GM15510 (cell line): ENCODE results near the gene PDIA5.

Experiments
- POLR2A ChIP-seq: IDR thresholded peaks from 3 replicates; pipeline ENCODE4 v1.6.1; 2011; ENCODE audit warnings: borderline replicate concordance; ENCODE audit not compliant: insufficient read length; ENCODE audit errors: extremely low read depth

The PDIA5 gene

DNA sequence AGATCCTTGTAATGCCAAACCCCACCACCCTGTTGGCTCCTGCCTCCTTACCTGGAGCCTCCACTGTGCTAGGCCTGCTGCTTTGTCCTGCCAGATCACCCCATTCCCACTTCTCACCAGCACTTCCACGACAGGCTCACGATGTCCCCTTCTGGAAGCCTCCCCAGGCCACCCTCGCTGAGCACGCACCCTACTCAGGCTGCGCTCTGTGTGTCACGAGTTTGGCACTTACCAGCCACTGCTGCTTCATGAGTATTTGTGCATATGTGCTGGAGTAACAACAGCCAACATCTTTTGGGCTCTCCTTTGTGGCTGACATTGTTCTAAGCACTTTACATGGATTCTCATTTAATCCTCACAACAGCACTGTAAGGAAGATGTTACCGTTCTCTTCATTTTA, 58.1 kb downstream of the PDIA5 start:
- no peak for TF ChIP-seq POLR2A

- TF ChIP-seq POLR2A = no peak
Measured at GRCh38 chr3:123126031-123126430, 59.2 kb downstream of the PDIA5 start.

DNA sequence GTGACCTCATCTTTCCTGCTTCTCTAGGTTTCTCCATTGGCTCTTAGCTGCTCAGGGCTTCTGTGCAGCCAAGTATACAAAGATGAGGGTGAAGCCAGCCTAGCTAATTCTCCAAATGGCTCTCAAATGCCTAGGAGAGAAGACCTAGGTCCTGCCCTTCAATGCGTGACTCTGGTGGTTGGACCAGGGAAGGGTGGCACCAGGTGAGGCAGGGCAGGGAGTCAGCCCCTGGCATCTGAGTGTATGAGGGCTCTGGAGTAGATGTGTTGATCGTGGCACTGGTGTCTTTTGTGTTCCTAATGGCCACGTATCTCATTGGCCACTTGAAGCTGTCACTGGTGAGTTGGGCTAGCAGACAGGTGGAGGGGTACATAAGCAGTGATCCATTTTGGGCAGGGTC, 59.8 kb downstream of the PDIA5 start:
- TF ChIP-seq POLR2A = no peak

DNA sequence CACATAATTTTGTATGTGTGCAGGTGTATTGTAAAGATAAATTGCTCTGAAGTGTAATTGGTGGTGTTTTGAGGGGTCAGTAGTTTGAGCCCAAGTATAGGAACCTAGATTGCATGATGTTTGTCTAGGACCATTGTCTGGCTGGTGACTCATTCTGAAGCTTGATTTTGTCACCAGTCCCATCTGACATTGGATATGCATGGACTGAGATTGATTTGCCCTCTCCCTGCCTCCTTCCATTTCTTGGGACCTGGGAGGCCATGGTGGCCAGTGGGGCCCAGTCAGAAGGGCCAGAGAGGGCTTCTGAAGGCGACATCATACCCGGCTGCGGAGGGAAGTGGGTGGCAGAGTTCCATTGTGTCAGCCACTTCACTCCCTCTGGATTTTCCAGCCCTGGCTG, 62.3 kb downstream of the PDIA5 start:
- TF ChIP-seq POLR2A = no peak

DNA sequence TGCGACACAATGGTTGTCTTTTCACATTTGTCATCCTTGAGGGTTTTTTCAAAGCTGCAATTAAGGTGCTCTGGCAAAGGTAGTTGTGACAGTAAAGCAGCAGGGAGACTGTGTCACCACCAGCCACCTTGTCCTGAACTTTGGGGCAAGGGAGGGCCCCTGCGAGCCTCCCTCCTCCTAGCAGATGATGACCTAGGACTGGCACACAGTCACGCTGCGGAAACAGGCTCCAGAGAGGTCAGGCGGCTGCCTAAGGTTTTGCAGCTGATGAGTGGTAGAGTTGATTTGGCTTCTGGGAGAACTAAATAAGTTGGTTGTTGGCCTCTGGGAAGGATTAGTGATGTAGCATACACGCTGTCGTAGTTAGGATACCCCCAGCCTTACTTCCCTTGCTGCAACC, 62.7 kb downstream of the PDIA5 start:
- TF ChIP-seq POLR2A = no peak

GRCh38 chr3:123130079-123130750, 63.4 kb downstream of the PDIA5 start:
- TF ChIP-seq POLR2A = no peak

- TF ChIP-seq POLR2A = no peak
Measured at GRCh38 chr3:123134671-123135070, 67.8 kb downstream of the PDIA5 start.

GRCh38 chr3:123137001-123137400, 70.2 kb downstream of the PDIA5 start:
- TF ChIP-seq POLR2A = no peak

DNA sequence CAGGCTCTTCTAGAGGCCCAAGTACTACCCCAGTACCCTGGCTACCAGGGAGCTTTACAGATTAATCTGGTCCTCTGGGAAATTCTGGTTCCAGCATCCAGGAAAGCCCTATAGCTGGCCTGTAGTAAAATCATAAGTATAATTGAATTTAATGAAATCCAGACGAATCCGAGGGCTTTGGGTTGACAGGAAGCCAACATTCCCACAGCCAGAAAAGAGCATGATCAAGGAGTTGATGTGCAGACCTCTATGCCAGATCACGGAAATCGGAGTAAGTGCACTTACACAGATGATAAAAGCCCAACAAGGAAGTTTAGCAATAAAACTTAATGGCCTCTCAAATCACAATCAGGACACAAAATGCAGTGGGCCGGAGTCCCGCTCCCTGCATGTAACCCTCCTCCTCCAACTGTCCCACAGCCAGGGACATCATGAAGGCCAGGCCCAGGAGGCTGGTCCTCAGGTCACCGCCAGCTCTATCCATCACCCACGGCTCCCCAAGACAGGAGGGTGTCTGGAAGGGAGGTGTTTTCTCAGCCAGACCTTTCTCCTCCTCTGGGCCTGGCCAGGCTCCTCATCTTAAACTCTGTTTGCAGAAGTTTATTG, 72.1 kb downstream of the PDIA5 start:
- TF ChIP-seq POLR2A = no peak

- TF ChIP-seq POLR2A = no peak
Measured at GRCh38 chr3:123139522-123139921, 72.7 kb downstream of the PDIA5 start.

DNA sequence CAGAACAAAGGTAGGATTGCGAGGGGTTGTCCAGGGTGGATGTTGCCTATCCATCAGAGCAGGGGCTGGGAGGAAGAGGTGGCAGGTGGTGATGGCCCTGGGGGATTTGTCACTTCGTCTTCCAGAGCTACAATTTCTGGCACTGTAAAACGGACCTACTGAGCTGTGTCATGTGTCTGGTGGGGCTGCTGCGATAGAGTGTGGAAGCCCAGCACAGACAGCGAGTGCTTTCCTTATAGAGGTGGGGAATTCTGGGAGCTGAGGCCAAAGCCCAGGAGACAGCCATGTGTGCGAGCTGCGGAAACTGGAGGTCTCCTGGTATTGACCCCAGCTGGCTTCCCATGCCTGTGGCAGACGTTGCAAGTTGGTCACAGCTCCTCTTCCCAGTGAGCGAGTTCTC, 73.7 kb downstream of the PDIA5 start:
- TF ChIP-seq POLR2A = no peak

DNA sequence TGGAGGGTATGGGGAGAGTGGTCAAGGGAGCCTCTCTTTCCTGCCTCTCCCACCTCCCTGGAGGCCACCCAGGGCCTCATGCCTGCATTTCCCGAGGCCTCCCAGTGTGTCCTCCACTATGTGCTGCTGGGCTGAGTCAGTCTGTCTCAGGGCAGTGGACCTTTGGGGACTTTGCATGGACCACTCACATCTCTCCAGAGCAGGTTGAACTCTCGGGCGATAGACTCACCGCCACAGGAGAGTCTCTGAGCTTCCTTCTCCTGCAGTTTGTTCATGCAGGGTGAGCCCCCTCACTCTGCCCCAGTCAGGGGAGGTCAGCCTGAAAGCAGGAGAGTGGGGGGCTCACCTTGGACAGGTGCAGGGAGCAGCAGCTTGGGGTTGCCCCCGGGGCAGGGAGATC, 74.5 kb downstream of the PDIA5 start:
- no peak for TF ChIP-seq POLR2A

DNA sequence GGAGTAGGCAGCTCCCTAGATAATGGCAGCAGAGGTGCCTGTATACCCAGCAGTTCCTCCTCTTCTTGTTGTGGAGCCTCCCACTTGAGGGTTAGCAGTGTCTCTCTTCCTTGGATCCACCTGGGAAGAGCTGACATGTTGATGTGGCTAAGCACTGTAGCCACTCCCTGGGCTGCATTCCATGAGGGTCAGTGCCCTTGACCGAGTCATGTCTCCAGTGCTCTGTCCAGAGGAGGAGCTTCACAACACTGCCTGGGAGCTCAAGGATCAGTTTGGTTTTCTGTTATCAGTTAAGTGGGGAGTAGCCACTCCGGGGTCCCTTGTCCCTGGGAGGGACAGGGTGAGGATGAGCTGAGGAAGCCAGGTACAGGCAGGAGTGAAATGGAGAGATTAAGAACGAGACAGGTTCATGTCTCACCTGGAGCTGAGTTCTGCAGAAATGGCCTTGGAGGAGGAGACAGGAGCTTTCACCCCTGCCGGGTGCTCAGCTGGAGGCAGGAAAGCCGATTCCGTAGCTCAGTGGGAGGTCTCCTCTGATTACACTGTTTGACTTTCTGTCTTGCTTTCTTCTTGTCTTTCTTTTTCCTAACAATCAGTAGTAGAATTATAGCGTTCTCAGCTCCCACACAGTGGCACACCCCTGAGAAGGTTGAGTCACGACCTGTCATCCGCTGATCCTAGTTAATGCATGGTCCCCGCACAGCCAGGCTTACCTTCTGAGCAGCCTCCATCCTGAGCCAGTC, 77.0 kb downstream of the PDIA5 start:
- TF ChIP-seq POLR2A = no peak

GRCh38 chr3:123147754-123148535, 81.1 kb downstream of the PDIA5 start:
- TF ChIP-seq POLR2A = no peak

DNA sequence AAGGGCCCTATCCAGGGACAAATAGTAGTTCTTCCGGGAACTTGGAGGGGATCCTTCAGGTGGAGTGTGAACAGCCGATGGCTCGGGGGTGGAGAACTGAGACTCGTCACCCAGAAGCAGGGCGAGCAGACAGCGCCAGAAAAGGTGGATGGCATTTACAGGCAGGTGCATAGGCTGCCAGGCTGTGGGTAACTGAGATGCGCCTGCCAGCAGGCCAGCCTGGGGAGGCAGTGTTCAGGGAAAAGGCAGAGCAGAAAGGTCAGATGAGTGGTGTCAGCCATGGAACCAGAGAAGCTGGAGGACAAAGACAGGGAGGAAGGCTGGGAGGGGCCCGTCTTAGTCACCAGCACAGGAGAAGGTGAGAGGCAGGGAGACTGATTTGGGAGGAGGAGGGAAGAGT, 81.9 kb downstream of the PDIA5 start:
- TF ChIP-seq POLR2A = no peak
